HepG2 (cell line): Measurements from ENCODE around the gene DICER1. TPM values are rescaled to one million over a fixed set of nuclear protein-coding genes. Genes with fewer than 3 reads are reported as not detected.
A peak's percentile ranks its signal among the peaks of the same experiment; 100 is the strongest.

ENCODE experiments used
- ATAC-seq: fragments of 200-7000 bp; cut with Tn5 transposase; 3 replicates; pipeline ENCODE4 v1.9.1; 2020; ENCODE audit warnings: mild to moderate bottlenecking, moderate library complexity
- BruUV-seq: library from RNA; stranded (reverse); fragments of 400-500 nt; replicated peaks from 2 replicates; lab custom pipeline; 2021; lab: Mats Ljungman, UMichigan
- CTCF ChIA-PET: fragments of 300-600 bp; formaldehyde crosslinking; extraction: SDS; loops from one replicate; lab custom pipeline; 2021; ENCODE audit warnings: low total read pairs, inconsistent platforms, low intra/inter-chr PET ratio; lab: Yijun Ruan, JAX
- POLR2A ChIA-PET: fragments of 350-600 bp; sonication (Branson Sonifier 250); formaldehyde crosslinking; loops from one replicate; lab custom pipeline; 2020; ENCODE audit warnings: antibody characterized with exemption, inconsistent platforms; lab: Yijun Ruan, JAX
- DNase-seq: peaks from one replicate; pipeline ENCODE4 v3.0.0-alpha.2; 2015; ENCODE audit warnings: low spot score
- FAIRE-seq: peaks from 3 replicates; lab custom pipeline; 2011; peaks lifted over from hg19 to GRCh38; lab: Jason Lieb, UNC
- H2AFZ ChIP-seq: one replicate; pipeline ENCODE4 v1.6.1; 2011; ENCODE audit warnings: low read length, inconsistent platforms
- H3K27ac ChIP-seq: fragments of 300-600 bp; 3 replicates; pipeline ENCODE4 v1.8.0; 2011; ENCODE audit warnings: mixed run types, mild to moderate bottlenecking, mixed read lengths, low read length, inconsistent platforms; ENCODE audit not compliant: insufficient read depth; ENCODE audit errors: extremely low read length
- H3K27me3 ChIP-seq, 2 experiments: fragments of 200-600 bp in 1 of 2; 2 replicates in 1 of 2; 3 replicates in 1 of 2; pipeline versions ENCODE4 v1.6.0 to v1.8.0; 2011; ENCODE audit warnings: low read length in 2 of 2, mild to moderate bottlenecking in 2 of 2, moderate library complexity in 2 of 2, inconsistent platforms in 1 of 2; ENCODE audit not compliant: insufficient read depth in 2 of 2, control insufficient read depth in 1 of 2
- H3K36me3 ChIP-seq, 2 experiments: fragments of 200-600 bp in 1 of 2; replicated peaks in 1 of 2; 2 replicates in 1 of 2; 3 replicates in 1 of 2; pipeline versions ENCODE4 v1.5.1 to v1.8.0; 2011; ENCODE audit warnings: low read length in 2 of 2, inconsistent platforms in 1 of 2; ENCODE audit not compliant: insufficient read depth in 2 of 2, control insufficient read depth in 1 of 2
- H3K4me1 ChIP-seq: 2 replicates; pipeline ENCODE4 v1.5.1; 2012; ENCODE audit warnings: low read length, inconsistent platforms; ENCODE audit not compliant: insufficient read depth
- H3K4me2 ChIP-seq: 2 replicates; pipeline ENCODE4 v1.6.0; 2011; ENCODE audit warnings: low read depth, low read length, inconsistent platforms
- H3K4me3 ChIP-seq, 3 experiments: fragments of 200-600 bp in 1 of 3; sonication (generic), shearing (Covaris generic) in 1 of 3; replicated peaks in 1 of 3; 2 replicates each; pipeline ENCODE4 v1.5.1; 2011 to 2016; ENCODE audit warnings: low read length in 3 of 3, inconsistent platforms in 2 of 3, low read depth in 2 of 3, mild to moderate bottlenecking in 2 of 3, control low read depth in 1 of 3, mixed read lengths in 1 of 3; ENCODE audit not compliant: insufficient read depth in 1 of 3
- H3K79me2 ChIP-seq: one replicate; pipeline ENCODE4 v1.6.1; 2011; ENCODE audit warnings: low read length, inconsistent platforms; ENCODE audit not compliant: insufficient read depth
- H3K9ac ChIP-seq: 2 replicates; pipeline ENCODE4 v1.6.0; 2011; ENCODE audit warnings: mild to moderate bottlenecking, low read depth, low read length, inconsistent platforms; ENCODE audit not compliant: insufficient read depth
- H3K9me3 ChIP-seq: 2 replicates; pipeline ENCODE4 v1.5.1; 2012; ENCODE audit warnings: mild to moderate bottlenecking, low read length
- H4K20me1 ChIP-seq: 2 replicates; pipeline ENCODE4 v1.6.0; 2011; ENCODE audit warnings: inconsistent platforms, mild to moderate bottlenecking, low read length, moderate library complexity; ENCODE audit not compliant: insufficient read depth
- GLI4 ChIP-seq: sonication (generic); formaldehyde crosslinking; IDR thresholded peaks from 2 replicates; pipeline ENCODE4 v1.5.1; 2020; ENCODE audit warnings: missing genetic modification reagents, mild to moderate bottlenecking, moderate library complexity, borderline replicate concordance
- IRF2 ChIP-seq: IDR thresholded peaks from 2 replicates; pipeline ENCODE4 v1.6.1; 2018; ENCODE audit warnings: missing genetic modification reagents, missing compliant biosample characterization
- MAFF ChIP-seq: IDR thresholded peaks from 2 replicates; pipeline ENCODE4 v1.6.1; 2011; ENCODE audit warnings: low read depth, low read length, improper control_type of control experiment
- MAFK ChIP-seq, 2 experiments: IDR thresholded peaks in 1 of 2; conservative IDR thresholded peaks in 1 of 2; 2 replicates each; pipeline ENCODE4 v1.6.1; 2011; ENCODE audit warnings: improper control_type of control experiment in 2 of 2, low read length in 2 of 2
- ONECUT2 ChIP-seq: sonication (generic); formaldehyde crosslinking; IDR thresholded peaks from 2 replicates; pipeline ENCODE4 v1.4.0; 2020; ENCODE audit warnings: missing genetic modification reagents
- SUZ12 ChIP-seq: fragments of 150-350 bp; IDR thresholded peaks from 2 replicates; pipeline ENCODE4 v1.6.1; 2014; ENCODE audit warnings: low read depth, low read length
- SYNCRIP ChIP-seq: fragments of 200-400 bp; formaldehyde crosslinking; IDR thresholded peaks from 2 replicates; pipeline ENCODE4 v1.6.1; 2018; ENCODE audit warnings: mild to moderate bottlenecking, low read depth, low read length; ENCODE audit not compliant: insufficient read depth
- TCF7 ChIP-seq: sonication (generic); IDR thresholded peaks from 2 replicates; pipeline ENCODE4 v1.6.1; 2016; ENCODE audit warnings: antibody characterized with exemption, low read depth
- ZNF572 ChIP-seq: sonication (generic); formaldehyde crosslinking; IDR thresholded peaks from 2 replicates; pipeline ENCODE4 v1.5.1; 2020; ENCODE audit warnings: mild to moderate bottlenecking, missing genetic modification reagents
- ZNF672 ChIP-seq: sonication (generic); formaldehyde crosslinking; IDR thresholded peaks from 2 replicates; pipeline ENCODE4 v1.8.1; 2022; ENCODE audit warnings: missing genetic modification reagents
- WGBS: methylation state at CpG from one replicate; pipeline ENCODE4 v1.1.6; 2017; ENCODE audit warnings: low lambda C conversion rate; 5-methylcytosine and 5-hydroxymethylcytosine counted together
- in situ Hi-C: cut with HindIII; loops from 2 replicates; pipeline ENCODE4 v1.10.0; 2017; ENCODE audit warnings: low pct_unique_long_range_greater_than_20kb; ENCODE audit not compliant: extremely low pct_ligation_motif_present
- intact Hi-C: fragments of 100-400 bp; cut with micrococcal nuclease; formaldehyde crosslinking; loops from one replicate; pipeline ENCODE4 v1.10.0; 2022; ENCODE audit not compliant: unreplicated experiment
- polyA plus RNA-seq, 8 experiments: library from polyadenylated mRNA; depleted of rRNA in 3 of 8; stranded (reverse) in 7 of 8; unstranded in 1 of 8; fragments of >200 nt; fragmentation: Illumina TruSeq in 4 of 8; extraction: Trizol in 4 of 8; gene quantifications; 2 replicates each; pipeline versions ENCODE4 v1.2.1 to v1.2.3, GENCODE V29; 2011 to 2016; ENCODE audit warnings: low read depth in 4 of 8, missing spikeins in 1 of 8, mixed read lengths in 1 of 8; ENCODE audit not compliant: insufficient read depth in 1 of 8
- total RNA-seq, 5 experiments: library from RNA; depleted of rRNA; stranded (reverse); fragments of >200 nt; fragmentation: Illumina TruSeq; extraction: Trizol; gene quantifications; 2 replicates each; pipeline ENCODE4 v1.2.3, GENCODE V29; 2016; ENCODE audit warnings: low read depth in 1 of 5
- TF ChIP-seq, protein P1 (sequence below): sonication (generic); formaldehyde crosslinking; IDR thresholded peaks from 2 replicates; pipeline ENCODE4 v1.4.0; 2020; ENCODE audit warnings: missing genetic modification reagents
- TF ChIP-seq, protein P2 (sequence below): sonication (generic); formaldehyde crosslinking; IDR thresholded peaks from 2 replicates; pipeline ENCODE4 v1.4.0; 2020; ENCODE audit warnings: low read depth, missing genetic modification reagents
- TF ChIP-seq, protein P3 (sequence below): IDR thresholded peaks from 2 replicates; pipeline ENCODE4 v1.6.1; 2012; ENCODE audit warnings: low read length, improper control_type of control experiment
- TF ChIP-seq, protein P4 (sequence below): sonication (generic); formaldehyde crosslinking; IDR thresholded peaks from 2 replicates; pipeline ENCODE4 v1.5.0; 2020; ENCODE audit warnings: missing genetic modification reagents, mild to moderate bottlenecking, borderline replicate concordance

Gene DICER1
- total and polyA plus RNA-seq, 2 of the 13 experiments (the other 11 are each of a cell fraction or from before 2014, with no cell fraction given): 31.8 to 61.9 TPM

DNA sequence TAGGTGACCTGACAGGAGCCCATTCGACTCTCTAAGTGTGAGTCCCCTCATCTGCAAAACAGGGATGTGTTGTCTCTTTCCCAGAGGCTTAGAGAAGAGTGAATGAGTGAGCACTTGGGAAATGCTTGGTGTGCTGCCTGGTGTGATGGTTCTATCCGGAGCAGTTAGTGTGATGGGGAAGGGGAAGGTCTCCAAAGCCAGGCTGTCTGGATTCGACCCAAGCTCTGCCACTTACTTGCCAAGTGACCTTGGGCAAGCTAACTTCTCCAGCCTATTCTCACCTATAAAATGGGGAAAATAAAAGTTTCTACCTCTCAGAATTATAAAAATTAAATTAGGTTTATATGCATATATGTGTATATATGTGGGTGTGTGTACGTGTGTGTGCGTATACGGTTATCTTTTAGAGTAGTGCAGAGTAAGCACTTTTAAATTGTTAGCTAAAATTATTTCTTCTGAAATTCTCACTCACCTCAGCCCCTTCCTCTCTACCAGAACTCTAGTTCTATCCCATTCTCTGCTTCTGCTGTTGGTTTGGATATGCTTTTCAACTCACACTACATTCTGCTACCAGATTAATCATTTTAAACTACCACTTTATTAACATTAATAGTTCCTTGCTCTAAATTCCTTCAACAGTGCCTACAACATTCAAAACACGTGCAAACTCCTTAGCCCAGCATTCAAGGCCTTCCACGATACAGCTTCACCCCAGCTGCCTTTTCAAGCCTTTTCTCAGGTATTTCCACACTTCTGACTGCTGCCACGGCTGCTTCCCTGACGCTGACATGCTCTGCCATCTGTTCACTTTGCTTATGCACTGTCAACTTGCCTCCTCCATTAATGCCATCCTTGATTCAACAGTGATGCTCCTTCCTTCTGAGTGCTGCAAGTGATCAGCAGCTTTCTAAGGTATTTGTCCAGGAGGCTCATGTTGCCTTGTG is 55.3 kb downstream of the DICER1 start:
- DNase-seq: no peak
- peaks cover 16 to 62% of the 10 kb centered on the region in 2 experiments for H3K36me3 ChIP-seq
- intact Hi-C loops: no loop called here
- in situ Hi-C loops: no loop called here
- 98% methylated on average over 10 of the region's 10 CpGs for WGBS
- FAIRE-seq: no peak
- H3K4me1 ChIP-seq: no peaks in the 10 kb centered on the region
- H3K4me3 ChIP-seq: no peak overlapping the region
- no peak overlapping the region for H3K9ac ChIP-seq
- ATAC-seq: no peak
- POLR2A ChIA-PET: no interaction called here
- no peaks in the 10 kb centered on the region for H3K79me2 ChIP-seq
- TF ChIP-seq ONECUT2: no peak
- TF ChIP-seq TCF7: no peak
- no peak for TF ChIP-seq GLI4 (CRISPR knock-in tag)
- TF ChIP-seq SUZ12: no peak
- TF ChIP-seq, protein P1, sequence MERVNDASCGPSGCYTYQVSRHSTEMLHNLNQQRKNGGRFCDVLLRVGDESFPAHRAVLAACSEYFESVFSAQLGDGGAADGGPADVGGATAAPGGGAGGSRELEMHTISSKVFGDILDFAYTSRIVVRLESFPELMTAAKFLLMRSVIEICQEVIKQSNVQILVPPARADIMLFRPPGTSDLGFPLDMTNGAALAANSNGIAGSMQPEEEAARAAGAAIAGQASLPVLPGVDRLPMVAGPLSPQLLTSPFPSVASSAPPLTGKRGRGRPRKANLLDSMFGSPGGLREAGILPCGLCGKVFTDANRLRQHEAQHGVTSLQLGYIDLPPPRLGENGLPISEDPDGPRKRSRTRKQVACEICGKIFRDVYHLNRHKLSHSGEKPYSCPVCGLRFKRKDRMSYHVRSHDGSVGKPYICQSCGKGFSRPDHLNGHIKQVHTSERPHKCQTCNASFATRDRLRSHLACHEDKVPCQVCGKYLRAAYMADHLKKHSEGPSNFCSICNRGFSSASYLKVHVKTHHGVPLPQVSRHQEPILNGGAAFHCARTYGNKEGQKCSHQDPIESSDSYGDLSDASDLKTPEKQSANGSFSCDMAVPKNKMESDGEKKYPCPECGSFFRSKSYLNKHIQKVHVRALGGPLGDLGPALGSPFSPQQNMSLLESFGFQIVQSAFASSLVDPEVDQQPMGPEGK (CRISPR knock-in tag): no peak
- TF ChIP-seq ZNF572: no peak
- TF ChIP-seq, protein P2, sequence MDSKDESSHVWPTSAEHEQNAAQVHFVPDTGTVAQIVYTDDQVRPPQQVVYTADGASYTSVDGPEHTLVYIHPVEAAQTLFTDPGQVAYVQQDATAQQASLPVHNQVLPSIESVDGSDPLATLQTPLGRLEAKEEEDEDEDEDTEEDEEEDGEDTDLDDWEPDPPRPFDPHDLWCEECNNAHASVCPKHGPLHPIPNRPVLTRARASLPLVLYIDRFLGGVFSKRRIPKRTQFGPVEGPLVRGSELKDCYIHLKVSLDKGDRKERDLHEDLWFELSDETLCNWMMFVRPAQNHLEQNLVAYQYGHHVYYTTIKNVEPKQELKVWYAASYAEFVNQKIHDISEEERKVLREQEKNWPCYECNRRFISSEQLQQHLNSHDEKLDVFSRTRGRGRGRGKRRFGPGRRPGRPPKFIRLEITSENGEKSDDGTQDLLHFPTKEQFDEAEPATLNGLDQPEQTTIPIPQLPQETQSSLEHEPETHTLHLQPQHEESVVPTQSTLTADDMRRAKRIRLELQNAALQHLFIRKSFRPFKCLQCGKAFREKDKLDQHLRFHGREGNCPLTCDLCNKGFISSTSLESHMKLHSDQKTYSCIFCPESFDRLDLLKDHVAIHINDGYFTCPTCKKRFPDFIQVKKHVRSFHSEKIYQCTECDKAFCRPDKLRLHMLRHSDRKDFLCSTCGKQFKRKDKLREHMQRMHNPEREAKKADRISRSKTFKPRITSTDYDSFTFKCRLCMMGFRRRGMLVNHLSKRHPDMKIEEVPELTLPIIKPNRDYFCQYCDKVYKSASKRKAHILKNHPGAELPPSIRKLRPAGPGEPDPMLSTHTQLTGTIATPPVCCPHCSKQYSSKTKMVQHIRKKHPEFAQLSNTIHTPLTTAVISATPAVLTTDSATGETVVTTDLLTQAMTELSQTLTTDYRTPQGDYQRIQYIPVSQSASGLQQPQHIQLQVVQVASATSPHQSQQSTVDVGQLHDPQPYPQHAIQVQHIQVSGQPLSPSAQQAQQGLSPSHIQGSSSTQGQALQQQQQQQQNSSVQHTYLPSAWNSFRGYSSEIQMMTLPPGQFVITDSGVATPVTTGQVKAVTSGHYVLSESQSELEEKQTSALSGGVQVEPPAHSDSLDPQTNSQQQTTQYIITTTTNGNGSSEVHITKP: no peak
- no peak for TF ChIP-seq IRF2
- TF ChIP-seq, protein P3, sequence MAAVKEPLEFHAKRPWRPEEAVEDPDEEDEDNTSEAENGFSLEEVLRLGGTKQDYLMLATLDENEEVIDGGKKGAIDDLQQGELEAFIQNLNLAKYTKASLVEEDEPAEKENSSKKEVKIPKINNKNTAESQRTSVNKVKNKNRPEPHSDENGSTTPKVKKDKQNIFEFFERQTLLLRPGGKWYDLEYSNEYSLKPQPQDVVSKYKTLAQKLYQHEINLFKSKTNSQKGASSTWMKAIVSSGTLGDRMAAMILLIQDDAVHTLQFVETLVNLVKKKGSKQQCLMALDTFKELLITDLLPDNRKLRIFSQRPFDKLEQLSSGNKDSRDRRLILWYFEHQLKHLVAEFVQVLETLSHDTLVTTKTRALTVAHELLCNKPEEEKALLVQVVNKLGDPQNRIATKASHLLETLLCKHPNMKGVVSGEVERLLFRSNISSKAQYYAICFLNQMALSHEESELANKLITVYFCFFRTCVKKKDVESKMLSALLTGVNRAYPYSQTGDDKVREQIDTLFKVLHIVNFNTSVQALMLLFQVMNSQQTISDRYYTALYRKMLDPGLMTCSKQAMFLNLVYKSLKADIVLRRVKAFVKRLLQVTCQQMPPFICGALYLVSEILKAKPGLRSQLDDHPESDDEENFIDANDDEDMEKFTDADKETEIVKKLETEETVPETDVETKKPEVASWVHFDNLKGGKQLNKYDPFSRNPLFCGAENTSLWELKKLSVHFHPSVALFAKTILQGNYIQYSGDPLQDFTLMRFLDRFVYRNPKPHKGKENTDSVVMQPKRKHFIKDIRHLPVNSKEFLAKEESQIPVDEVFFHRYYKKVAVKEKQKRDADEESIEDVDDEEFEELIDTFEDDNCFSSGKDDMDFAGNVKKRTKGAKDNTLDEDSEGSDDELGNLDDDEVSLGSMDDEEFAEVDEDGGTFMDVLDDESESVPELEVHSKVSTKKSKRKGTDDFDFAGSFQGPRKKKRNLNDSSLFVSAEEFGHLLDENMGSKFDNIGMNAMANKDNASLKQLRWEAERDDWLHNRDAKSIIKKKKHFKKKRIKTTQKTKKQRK: no peak
- no peak for TF ChIP-seq ZNF672 (CRISPR knock-in tag)
- TF ChIP-seq SYNCRIP: no peak
- TF ChIP-seq, protein P4, sequence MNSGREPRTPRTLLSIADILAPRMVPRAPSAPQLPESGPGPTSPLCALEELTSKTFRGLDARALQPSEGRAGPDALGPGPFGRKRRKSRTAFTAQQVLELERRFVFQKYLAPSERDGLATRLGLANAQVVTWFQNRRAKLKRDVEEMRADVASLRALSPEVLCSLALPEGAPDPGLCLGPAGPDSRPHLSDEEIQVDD (CRISPR knock-in tag): no peak
- peak; percentile 46; the same call in 1 of the 2 replicates for TF ChIP-seq MAFF
- peak; percentile 48 to 80; a peak in 3 of 4 replicates for TF ChIP-seq MAFK (conservative IDR thresholded peaks at IDR 0.05 in 1 of 2, IDR thresholded peaks at IDR 0.05 in 1 of 2; ENCODE audit: low read length in 2 of 2)
- BruUV-seq: no TSS peak
- no peak overlapping the region for H3K4me2 ChIP-seq
- no peaks in the 10 kb centered on the region for H3K9me3 ChIP-seq
- no peaks in the 10 kb centered on the region for H4K20me1 ChIP-seq
- H3K27ac ChIP-seq: no peak overlapping the region
- H3K27me3 ChIP-seq: no peaks in the 10 kb centered on the region
- CTCF ChIA-PET: no interaction called here
- no peak overlapping the region for H2AFZ ChIP-seq
